AG04449 (cell line): ENCODE results near the gene LILRB3.
"Not testable (repeated sequence)": the region's sequence is repeated elsewhere in the genome, so short reads cannot be mapped to it uniquely, and the experiment has no call there.

Experiments
- CTCF ChIA-PET: fragments of 350-600 bp; formaldehyde crosslinking; extraction: SDS; loops from one replicate; lab custom pipeline; 2021; ENCODE audit warnings: antibody characterized with exemption; lab: Yijun Ruan, JAX
- POLR2A ChIA-PET: fragments of 400-600, 350-600 bp; formaldehyde crosslinking; extraction: SDS; loops from one replicate; lab custom pipeline; 2020; ENCODE audit warnings: antibody characterized with exemption, inconsistent platforms; lab: Yijun Ruan, JAX
- DNase-seq: peaks from one replicate; pipeline ENCODE4 v3.0.0-alpha.2; 2010; ENCODE audit warnings: low read depth, low spot score
- H3K4me3 ChIP-seq: 2 replicates; pipeline ENCODE4 v1.5.1; 2011; ENCODE audit warnings: low read depth, mild to moderate bottlenecking, control low read depth, low read length
- TF ChIP-seq, protein P1 (sequence below): IDR thresholded peaks from one replicate; pipeline ENCODE4 v1.5.1; 2011; ENCODE audit warnings: mild to moderate bottlenecking, moderate library complexity, low read length, control low read depth, inconsistent platforms; ENCODE audit not compliant: insufficient read depth; ENCODE audit errors: missing control alignments

LILRB3 gene

DNA sequence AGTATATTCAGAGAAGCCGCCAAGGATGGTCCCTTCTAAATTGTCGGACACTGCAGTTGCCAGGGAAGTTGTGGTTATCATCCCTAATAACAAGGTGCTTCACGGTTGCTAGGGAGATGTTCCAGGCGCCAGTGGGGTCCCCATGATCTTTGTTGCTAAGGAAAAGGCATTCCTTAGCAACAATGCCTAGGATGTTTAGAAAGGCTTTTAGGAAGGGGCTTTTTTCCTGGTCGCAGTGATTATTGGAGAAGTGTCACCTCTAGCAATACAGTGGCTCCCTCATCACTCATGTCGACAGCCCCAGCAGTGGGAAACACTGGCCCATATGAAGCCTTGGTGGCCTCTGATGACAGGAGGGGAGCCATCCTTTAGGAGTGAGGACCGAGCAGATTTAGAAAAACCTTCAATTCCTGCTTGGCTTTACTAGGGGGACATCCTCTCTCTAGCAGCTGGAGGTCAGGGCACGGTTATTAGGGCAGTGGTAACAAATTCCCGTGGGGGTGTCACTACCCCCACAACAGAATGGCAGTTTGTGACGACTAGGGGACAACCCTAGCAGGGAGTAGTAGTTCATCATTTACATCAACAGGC lies 43.5 kb downstream of the LILRB3 start:
- POLR2A ChIA-PET, result interaction anchor here (0.8 kb wide), 1 partner anchor 30 kb away, joined by 3 read pairs; no protein-coding TSS in a partner anchor
- CTCF ChIA-PET, result interaction anchor here (0.7 to 1.9 kb wide), 3 partner anchors 10 to 53 kb away, joined by 3 to 7 read pairs (median 4); partner anchors contain the start of gene MBOAT7
- DNase-seq, result no peak
- TF ChIP-seq, protein P1, sequence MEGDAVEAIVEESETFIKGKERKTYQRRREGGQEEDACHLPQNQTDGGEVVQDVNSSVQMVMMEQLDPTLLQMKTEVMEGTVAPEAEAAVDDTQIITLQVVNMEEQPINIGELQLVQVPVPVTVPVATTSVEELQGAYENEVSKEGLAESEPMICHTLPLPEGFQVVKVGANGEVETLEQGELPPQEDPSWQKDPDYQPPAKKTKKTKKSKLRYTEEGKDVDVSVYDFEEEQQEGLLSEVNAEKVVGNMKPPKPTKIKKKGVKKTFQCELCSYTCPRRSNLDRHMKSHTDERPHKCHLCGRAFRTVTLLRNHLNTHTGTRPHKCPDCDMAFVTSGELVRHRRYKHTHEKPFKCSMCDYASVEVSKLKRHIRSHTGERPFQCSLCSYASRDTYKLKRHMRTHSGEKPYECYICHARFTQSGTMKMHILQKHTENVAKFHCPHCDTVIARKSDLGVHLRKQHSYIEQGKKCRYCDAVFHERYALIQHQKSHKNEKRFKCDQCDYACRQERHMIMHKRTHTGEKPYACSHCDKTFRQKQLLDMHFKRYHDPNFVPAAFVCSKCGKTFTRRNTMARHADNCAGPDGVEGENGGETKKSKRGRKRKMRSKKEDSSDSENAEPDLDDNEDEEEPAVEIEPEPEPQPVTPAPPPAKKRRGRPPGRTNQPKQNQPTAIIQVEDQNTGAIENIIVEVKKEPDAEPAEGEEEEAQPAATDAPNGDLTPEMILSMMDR, result no peak
- no peak overlapping the region for H3K4me3 ChIP-seq

DNA sequence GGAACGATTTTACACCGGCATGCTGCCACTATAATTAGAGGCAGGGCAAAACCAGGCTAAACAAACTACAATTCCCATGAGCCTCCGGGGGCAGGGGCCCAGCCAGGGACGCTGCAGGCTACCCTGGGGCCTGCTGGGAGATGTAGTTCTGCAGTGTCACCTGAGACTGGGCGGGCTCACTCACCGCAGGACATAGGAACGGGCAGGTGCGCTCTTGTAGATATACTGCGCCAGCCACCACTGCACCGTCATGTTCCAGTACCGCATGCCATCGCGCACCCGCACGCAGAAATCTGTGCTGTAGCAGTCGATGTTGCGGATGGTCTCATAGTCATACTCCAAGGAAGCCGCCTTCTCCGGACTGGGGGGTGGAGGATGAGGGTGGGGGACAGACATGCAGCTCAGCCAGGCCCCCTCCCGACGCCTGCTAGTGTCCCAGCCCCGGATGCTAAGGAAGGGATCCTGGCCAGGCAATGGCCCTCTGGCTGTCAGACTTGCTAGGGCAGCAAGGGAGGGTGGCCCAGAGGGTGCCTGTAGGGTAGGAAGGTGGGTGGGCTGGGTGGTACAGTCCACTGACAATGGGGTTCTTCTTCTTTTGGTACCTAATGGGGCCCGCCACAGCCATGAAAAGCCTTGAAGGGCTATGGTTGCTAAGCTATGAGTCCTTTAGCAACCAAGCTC lies 44.1 kb downstream of the LILRB3 start:
- TF ChIP-seq, protein P1, result no peak
- DNase-seq, result no peak
- POLR2A ChIA-PET, result no interaction called here
- CTCF ChIA-PET, result interaction anchor here (0.7 to 2.9 kb wide), 3 partner anchors 10 to 54 kb away, joined by 3 to 14 read pairs (median 4); partner anchors contain the start of gene MBOAT7
- H3K4me3 ChIP-seq, result no peak overlapping the region

DNA sequence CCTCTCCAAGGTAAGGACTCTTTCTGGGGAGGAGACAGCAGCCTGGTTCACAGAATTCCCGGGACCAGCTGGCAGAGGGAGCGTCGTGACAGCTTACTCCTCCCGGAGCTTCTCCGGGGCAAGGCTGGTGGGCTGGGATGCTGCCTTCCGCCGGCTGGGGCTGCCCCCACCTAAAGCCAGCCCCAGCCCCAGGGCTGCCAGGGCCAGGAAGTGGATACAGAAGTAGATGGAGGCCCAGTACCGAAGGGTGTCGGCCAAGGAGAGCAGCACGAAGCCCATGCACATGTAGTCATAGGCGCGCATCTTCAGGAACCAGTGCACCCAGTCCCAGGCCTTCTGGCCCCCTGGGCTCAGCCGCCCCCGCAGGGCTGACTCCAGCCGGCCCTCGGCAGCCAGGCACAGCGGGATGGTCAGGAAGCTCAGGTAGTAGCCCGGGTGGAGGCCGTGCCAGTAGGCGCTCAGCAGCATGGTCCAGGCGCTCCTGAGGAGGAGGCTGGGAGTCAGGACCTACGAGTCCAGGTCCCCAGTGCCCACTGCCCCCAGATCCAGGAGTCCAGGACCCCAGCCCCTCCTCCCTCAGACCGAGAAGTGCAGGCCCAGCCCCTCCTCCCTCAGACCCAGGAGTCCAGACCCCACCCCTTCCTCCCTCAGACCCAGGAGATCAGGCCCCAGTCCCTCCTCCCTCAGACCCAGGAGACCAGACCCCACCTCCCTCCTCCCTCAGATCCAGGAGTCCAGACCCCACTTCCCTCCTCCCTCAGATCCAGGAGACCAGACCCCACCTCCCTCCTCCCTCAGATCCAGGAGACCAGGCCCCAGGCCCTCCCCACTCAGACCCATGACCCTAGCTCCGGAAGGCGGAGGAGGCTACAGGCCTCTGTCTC lies 48.6 kb downstream of the LILRB3 start:
- POLR2A ChIA-PET, result interaction anchor here (0.8 to 1.9 kb wide), 2 partner anchors 15 to 27 kb away, joined by 4 to 10 read pairs; partner anchors contain the start of genes MBOAT7 and RPS9
- CTCF ChIA-PET, result interaction anchor here (0.9 to 2.2 kb wide), 4 partner anchors 11 to 57 kb away, joined by 3 to 9 read pairs (median 4); partner anchors contain the start of gene MBOAT7
- TF ChIP-seq, protein P1, result no peak
- no peak overlapping the region for H3K4me3 ChIP-seq
- DNase-seq, result no peak

DNA sequence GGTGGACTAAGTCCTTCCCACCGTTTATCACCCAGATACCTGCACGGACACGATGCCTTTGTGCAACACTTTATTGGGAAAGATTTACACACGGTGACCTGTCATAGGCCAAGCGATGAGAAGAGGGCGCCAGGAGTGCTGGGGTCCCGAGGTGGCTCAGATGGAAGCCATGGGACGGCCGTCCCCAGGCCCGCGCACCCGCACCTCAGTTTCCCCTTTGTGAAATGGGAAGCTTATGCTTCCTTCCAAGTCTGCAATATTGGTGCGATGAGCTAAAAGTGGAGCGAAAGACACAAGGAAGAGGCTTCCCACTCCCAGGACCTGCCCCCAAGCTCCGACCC lies 49.5 kb downstream of the LILRB3 start:
- ChIA-PET POLR2A (interaction anchor here (0.8 to 1.9 kb wide), 2 partner anchors 15 to 28 kb away, joined by 4 to 10 read pairs; partner anchors contain the start of genes MBOAT7 and RPS9), CTCF (interaction anchor here (0.9 to 2.2 kb wide), 5 partner anchors 10 to 58 kb away, joined by 3 to 9 read pairs (median 3); partner anchors contain the start of gene MBOAT7)
- no peak overlapping the region for H3K4me3 ChIP-seq
- no peak for DNase-seq
- TF ChIP-seq, protein P1, result no peak

DNA sequence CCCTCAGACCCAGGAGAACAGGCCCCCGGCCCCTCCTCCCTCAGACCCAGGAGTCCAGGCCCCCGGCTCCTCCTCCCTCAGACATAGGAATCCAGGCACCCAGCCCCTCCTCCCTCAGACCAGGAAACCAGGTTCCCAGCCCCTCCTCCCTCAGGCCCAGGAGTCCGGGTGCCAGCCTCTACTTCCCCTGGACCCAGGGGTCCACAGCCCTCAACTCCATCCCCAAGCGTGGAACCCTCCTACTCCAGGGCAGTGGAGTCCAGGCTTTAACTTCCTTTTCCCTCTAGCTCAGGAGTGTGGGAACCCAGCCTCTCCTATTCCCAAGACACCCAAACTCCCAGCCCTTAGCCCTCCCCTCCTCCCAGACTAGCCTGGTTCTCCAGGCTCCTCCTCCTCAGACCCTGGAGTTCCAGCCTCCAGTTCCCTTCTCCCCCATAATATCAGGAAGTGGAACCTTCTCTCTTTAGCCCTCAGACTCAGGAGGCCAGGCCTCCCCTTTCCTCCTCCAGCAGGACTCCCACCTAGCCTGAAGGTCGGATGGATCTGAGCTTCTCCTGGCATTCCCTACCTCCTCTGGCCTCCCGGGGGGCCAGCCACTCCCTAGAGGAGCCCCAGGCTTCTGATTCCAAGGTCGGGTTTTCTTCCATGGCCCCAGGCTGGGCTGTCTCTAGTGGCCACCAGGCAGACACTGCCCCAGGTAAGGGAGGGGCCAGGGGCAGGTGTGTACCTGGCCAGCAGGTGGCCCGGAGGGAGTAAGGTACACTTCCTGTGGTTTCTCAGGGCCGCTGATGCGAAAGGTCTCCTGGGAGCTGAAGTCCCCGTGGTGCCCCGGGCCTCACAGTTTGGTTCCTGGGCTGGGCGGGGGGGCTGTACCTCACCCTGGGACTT lies 50.1 kb downstream of the LILRB3 start, which contains the start of gene TMC4:
Gene TMC4 (minus strand): TSS at position 690 of the 888 bp plus-strand sequence. CDS start 43 bp downstream, at position 647.
- no peak within 1 kb of the TSS for H3K4me3 ChIP-seq
- POLR2A ChIA-PET, result interaction anchor here (1.9 kb wide), 1 partner anchor 16 kb away, joined by 10 read pairs; the partner anchor contains the start of gene MBOAT7
- CTCF ChIA-PET, result interaction anchor here (0.8 to 2.2 kb wide), 4 partner anchors 9 to 59 kb away, joined by 3 to 9 read pairs (median 3); partner anchors contain the start of gene MBOAT7

DNA sequence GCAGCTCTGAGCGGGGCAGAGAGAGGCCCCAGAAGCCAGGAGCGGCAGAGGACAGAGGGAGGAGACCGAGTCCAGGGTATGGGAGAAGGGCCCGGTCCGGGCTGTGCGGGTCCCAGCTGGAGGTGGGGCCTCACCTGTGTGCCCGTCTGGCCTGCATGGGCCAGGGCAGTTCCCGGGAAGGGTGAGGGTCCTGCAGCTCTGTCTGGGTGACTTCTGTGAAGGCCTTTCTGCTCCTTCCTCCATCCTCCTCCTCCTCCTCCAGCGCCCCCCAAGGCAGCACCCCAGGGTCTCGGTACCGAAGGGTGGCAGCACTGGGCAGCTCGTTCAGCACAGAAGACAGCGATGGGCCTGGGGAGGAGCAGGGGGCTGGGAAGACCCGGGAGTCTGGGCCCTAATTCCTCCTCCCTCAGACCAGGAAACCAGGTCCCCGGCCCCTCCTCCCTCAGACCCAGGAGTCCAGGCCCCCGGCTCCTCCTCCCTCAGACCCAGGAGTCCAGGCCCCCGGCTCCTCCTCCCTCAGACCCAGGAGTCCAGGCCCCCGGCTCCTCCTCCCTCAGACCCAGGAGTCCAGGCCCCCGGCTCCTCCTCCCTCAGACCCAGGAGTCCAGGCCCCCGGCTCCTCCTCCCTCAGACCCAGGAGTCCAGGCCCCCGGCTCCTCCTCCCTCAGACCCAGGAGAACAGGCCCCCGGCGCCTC lies 50.9 kb downstream of the LILRB3 start:
- CTCF ChIA-PET, result interaction anchor here (1.4 to 6.0 kb wide), 4 partner anchors 9 to 75 kb away, joined by 3 to 44 read pairs (median 6); partner anchors contain the start of gene MBOAT7
- POLR2A ChIA-PET, DNase-seq, H3K4me3 ChIP-seq: not testable (repeated sequence)

More for the DNA sequence above, 50.1 kb downstream of the LILRB3 start, which contains the start of gene TMC4:
- TF ChIP-seq, protein P1, result no peak
- DNase-seq, result no peak
